GM19099 (cell line): ENCODE data around the gene SHC3.

ENCODE experiments used
- POLR2A ChIP-seq: IDR thresholded peaks from 3 replicates; pipeline ENCODE4 v1.6.1; 2011; ENCODE audit warnings: low read depth; ENCODE audit not compliant: insufficient read length; ENCODE audit errors: extremely low read depth

Gene SHC3

GRCh38 chr9:89002987-89003386, 175.6 kb downstream of the SHC3 start:
- no peak for TF ChIP-seq POLR2A

- no peak for TF ChIP-seq POLR2A
Observed at GRCh38 chr9:89001917-89002540, 176.6 kb downstream of the SHC3 start.

GRCh38 chr9:89000973-89001916, 177.4 kb downstream of the SHC3 start:
- no peak for TF ChIP-seq POLR2A

- TF ChIP-seq POLR2A, result no peak
Observed at GRCh38 chr9:89000371-89000781, 178.2 kb downstream of the SHC3 start.

- TF ChIP-seq POLR2A, result no peak
Observed at GRCh38 chr9:88998911-88999310, 179.7 kb downstream of the SHC3 start.

GRCh38 chr9:88998503-88998902, 180.1 kb downstream of the SHC3 start:
- no peak for TF ChIP-seq POLR2A

GRCh38 chr9:88997646-88998045, 181.0 kb downstream of the SHC3 start:
- TF ChIP-seq POLR2A, result no peak

GRCh38 chr9:88996921-88997235, 181.7 kb downstream of the SHC3 start:
- TF ChIP-seq POLR2A, result no peak

- no peak for TF ChIP-seq POLR2A
Observed at GRCh38 chr9:88996046-88996920, 182.3 kb downstream of the SHC3 start.

- no peak for TF ChIP-seq POLR2A
Observed at GRCh38 chr9:88995627-88996026, 183.0 kb downstream of the SHC3 start.

- no peak for TF ChIP-seq POLR2A
Observed at GRCh38 chr9:88995200-88995577, 183.4 kb downstream of the SHC3 start.

- no peak for TF ChIP-seq POLR2A
Observed at GRCh38 chr9:88994469-88995199, 184.0 kb downstream of the SHC3 start.

- no peak for TF ChIP-seq POLR2A
Observed at GRCh38 chr9:88993871-88994460, 184.7 kb downstream of the SHC3 start.

- no peak for TF ChIP-seq POLR2A
Observed at GRCh38 chr9:88993327-88993726, 185.3 kb downstream of the SHC3 start.

GRCh38 chr9:88992556-88992955, 186.1 kb downstream of the SHC3 start:
- TF ChIP-seq POLR2A, result no peak
